HepG2 (cell line): ENCODE measurements around the gene DNASE1. TPM values are rescaled to one million over a fixed set of nuclear protein-coding genes. Genes with fewer than 3 reads are reported as not detected.

Experiments
- DNMT3B ChIP-seq: conservative IDR thresholded peaks from 2 replicates; pipeline ENCODE4 v1.6.1; 2016; ENCODE audit warnings: missing biosample characterization, control low read depth
- ELF4 ChIP-seq: sonication (generic); formaldehyde crosslinking; IDR thresholded peaks from 2 replicates; pipeline ENCODE4 v1.5.0; 2020; ENCODE audit warnings: missing genetic modification reagents, mild to moderate bottlenecking, moderate library complexity, borderline replicate concordance
- ETV5 ChIP-seq: IDR thresholded peaks from 2 replicates; pipeline ENCODE4 v1.6.1; 2018; ENCODE audit warnings: missing biosample characterization, missing genetic modification reagents, inconsistent platforms, borderline replicate concordance
- KDM5A ChIP-seq: fragments of 200-600 bp; sonication (generic); IDR thresholded peaks from 2 replicates; pipeline ENCODE4 v1.7.0; 2018; ENCODE audit warnings: antibody characterized with exemption, mild to moderate bottlenecking, low read length, borderline replicate concordance
- MIXL1 ChIP-seq: IDR thresholded peaks from 2 replicates; pipeline ENCODE4 v1.6.1; 2016
- MLLT10 ChIP-seq: sonication (generic); formaldehyde crosslinking; IDR thresholded peaks from 2 replicates; pipeline ENCODE4 v1.4.0; 2020; ENCODE audit warnings: missing genetic modification reagents
- PAXIP1 ChIP-seq: sonication (generic); formaldehyde crosslinking; conservative IDR thresholded peaks from 2 replicates; pipeline ENCODE4 v1.4.0; 2020; ENCODE audit warnings: mild to moderate bottlenecking, missing genetic modification reagents, moderate library complexity
- REL ChIP-seq: sonication (generic); formaldehyde crosslinking; conservative IDR thresholded peaks from 2 replicates; pipeline ENCODE4 v1.8.0; 2022; ENCODE audit warnings: mild to moderate bottlenecking, missing genetic modification reagents, moderate library complexity
- SIN3B ChIP-seq: fragments of 150-350 bp; IDR thresholded peaks from 2 replicates; pipeline ENCODE4 v1.6.1; 2014; ENCODE audit warnings: low read length
- SRF ChIP-seq: IDR thresholded peaks from 2 replicates; pipeline ENCODE4 v1.6.1; 2011; ENCODE audit warnings: mild to moderate bottlenecking, low read depth, low read length, moderate library complexity
- ZFP90 ChIP-seq: sonication (generic); formaldehyde crosslinking; IDR thresholded peaks from 2 replicates; pipeline ENCODE4 v1.8.0; 2022; ENCODE audit warnings: missing genetic modification reagents, mild to moderate bottlenecking, inconsistent platforms, borderline replicate concordance
- ZFX ChIP-seq: sonication (generic); formaldehyde crosslinking; IDR thresholded peaks from 2 replicates; pipeline ENCODE4 v1.4.0; 2020; ENCODE audit warnings: mild to moderate bottlenecking, low read depth, missing genetic modification reagents, moderate library complexity
- ZNF30 ChIP-seq: sonication (generic); formaldehyde crosslinking; IDR thresholded peaks from 2 replicates; pipeline ENCODE4 v1.5.0; 2020; ENCODE audit warnings: mild to moderate bottlenecking, missing genetic modification reagents
- ZNF33A ChIP-seq: sonication (generic); formaldehyde crosslinking; IDR thresholded peaks from 2 replicates; pipeline ENCODE4 v1.5.1; 2020; ENCODE audit warnings: missing genetic modification reagents, mild to moderate bottlenecking, moderate library complexity, borderline replicate concordance
- ZNF816 ChIP-seq: sonication (generic); formaldehyde crosslinking; IDR thresholded peaks from 2 replicates; pipeline ENCODE4 v1.8.0; 2022; ENCODE audit warnings: missing genetic modification reagents, mild to moderate bottlenecking, borderline replicate concordance
- ZNF878 ChIP-seq: sonication (generic); formaldehyde crosslinking; IDR thresholded peaks from 2 replicates; pipeline ENCODE4 v1.8.1; 2023; ENCODE audit warnings: mild to moderate bottlenecking, missing genetic modification reagents, moderate library complexity
- polyA plus RNA-seq, 8 experiments: library from polyadenylated mRNA; depleted of rRNA in 3 of 8; stranded (reverse) in 7 of 8; unstranded in 1 of 8; fragments of >200 nt; fragmentation: Illumina TruSeq in 4 of 8; extraction: Trizol in 4 of 8; gene quantifications; 2 replicates each; pipeline versions ENCODE4 v1.2.1 to v1.2.3, GENCODE V29; 2011 to 2016; ENCODE audit warnings: low read depth in 4 of 8, missing spikeins in 1 of 8, mixed read lengths in 1 of 8; ENCODE audit not compliant: insufficient read depth in 1 of 8
- total RNA-seq, 5 experiments: library from RNA; depleted of rRNA; stranded (reverse); fragments of >200 nt; fragmentation: Illumina TruSeq; extraction: Trizol; gene quantifications; 2 replicates each; pipeline ENCODE4 v1.2.3, GENCODE V29; 2016; ENCODE audit warnings: low read depth in 1 of 5
- TF ChIP-seq, protein P1 (sequence below): sonication (generic); formaldehyde crosslinking; IDR thresholded peaks from 2 replicates; pipeline ENCODE4 v1.5.0; 2020; ENCODE audit warnings: mild to moderate bottlenecking, missing genetic modification reagents, borderline replicate concordance
- TF ChIP-seq, protein P2 (sequence below): IDR thresholded peaks from 2 replicates; pipeline ENCODE4 v1.6.1; 2012; ENCODE audit warnings: inconsistent platforms
- TF ChIP-seq, protein P3 (sequence below): sonication (generic); formaldehyde crosslinking; IDR thresholded peaks from 2 replicates; pipeline ENCODE4 v1.5.0; 2020; ENCODE audit warnings: mild to moderate bottlenecking, missing genetic modification reagents, borderline replicate concordance

Gene DNASE1
- total and polyA plus RNA-seq, 2 of the 13 experiments (the other 11 are each of a cell fraction or from before 2014, with no cell fraction given): 7.1 to 11.1 TPM

- TF ChIP-seq PAXIP1 (CRISPR knock-in tag): peak; percentile 70
- 0 out of 2 replicates have a peak, but pooled peaks have one; percentile 26 for TF ChIP-seq ELF4 (CRISPR knock-in tag)
- TF ChIP-seq, protein P1, sequence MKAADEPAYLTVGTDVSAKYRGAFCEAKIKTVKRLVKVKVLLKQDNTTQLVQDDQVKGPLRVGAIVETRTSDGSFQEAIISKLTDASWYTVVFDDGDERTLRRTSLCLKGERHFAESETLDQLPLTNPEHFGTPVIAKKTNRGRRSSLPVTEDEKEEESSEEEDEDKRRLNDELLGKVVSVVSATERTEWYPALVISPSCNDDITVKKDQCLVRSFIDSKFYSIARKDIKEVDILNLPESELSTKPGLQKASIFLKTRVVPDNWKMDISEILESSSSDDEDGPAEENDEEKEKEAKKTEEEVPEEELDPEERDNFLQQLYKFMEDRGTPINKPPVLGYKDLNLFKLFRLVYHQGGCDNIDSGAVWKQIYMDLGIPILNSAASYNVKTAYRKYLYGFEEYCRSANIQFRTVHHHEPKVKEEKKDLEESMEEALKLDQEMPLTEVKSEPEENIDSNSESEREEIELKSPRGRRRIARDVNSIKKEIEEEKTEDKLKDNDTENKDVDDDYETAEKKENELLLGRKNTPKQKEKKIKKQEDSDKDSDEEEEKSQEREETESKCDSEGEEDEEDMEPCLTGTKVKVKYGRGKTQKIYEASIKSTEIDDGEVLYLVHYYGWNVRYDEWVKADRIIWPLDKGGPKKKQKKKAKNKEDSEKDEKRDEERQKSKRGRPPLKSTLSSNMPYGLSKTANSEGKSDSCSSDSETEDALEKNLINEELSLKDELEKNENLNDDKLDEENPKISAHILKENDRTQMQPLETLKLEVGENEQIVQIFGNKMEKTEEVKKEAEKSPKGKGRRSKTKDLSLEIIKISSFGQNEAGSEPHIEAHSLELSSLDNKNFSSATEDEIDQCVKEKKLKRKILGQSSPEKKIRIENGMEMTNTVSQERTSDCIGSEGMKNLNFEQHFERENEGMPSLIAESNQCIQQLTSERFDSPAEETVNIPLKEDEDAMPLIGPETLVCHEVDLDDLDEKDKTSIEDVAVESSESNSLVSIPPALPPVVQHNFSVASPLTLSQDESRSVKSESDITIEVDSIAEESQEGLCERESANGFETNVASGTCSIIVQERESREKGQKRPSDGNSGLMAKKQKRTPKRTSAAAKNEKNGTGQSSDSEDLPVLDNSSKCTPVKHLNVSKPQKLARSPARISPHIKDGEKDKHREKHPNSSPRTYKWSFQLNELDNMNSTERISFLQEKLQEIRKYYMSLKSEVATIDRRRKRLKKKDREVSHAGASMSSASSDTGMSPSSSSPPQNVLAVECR (CRISPR knock-in tag): no peak; the same call in 1 of the 2 replicates
- TF ChIP-seq, protein P2, sequence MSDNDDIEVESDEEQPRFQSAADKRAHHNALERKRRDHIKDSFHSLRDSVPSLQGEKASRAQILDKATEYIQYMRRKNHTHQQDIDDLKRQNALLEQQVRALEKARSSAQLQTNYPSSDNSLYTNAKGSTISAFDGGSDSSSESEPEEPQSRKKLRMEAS: peak; percentile 55
- TF ChIP-seq SRF: no peak
- TF ChIP-seq, protein P3, sequence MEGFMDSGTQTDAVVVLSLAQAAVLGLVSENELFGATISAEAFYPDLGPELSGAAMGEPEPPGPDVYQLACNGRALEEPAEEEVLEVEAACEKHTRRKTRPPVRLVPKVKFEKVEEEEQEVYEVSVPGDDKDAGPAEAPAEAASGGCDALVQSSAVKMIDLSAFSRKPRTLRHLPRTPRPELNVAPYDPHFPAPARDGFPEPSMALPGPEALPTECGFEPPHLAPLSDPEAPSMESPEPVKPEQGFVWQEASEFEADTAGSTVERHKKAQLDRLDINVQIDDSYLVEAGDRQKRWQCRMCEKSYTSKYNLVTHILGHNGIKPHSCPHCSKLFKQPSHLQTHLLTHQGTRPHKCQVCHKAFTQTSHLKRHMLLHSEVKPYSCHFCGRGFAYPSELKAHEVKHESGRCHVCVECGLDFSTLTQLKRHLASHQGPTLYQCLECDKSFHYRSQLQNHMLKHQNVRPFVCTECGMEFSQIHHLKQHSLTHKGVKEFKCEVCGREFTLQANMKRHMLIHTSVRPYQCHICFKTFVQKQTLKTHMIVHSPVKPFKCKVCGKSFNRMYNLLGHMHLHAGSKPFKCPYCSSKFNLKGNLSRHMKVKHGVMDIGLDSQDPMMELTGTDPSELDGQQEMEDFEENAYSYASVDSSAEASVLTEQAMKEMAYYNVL: 0 out of 2 replicates have a peak, but pooled peaks have one; percentile 22
- TF ChIP-seq KDM5A: no peak
- peak; percentile 48; the same call in 1 of the 2 replicates for TF ChIP-seq ETV5
- TF ChIP-seq ZNF816 (CRISPR knock-in tag): no peak
- TF ChIP-seq ZNF30 (CRISPR knock-in tag): no peak
- no peak for TF ChIP-seq MLLT10 (CRISPR knock-in tag)
- no peak for TF ChIP-seq SIN3B
- no peak for TF ChIP-seq ZFP90 (CRISPR knock-in tag)
- TF ChIP-seq ZFX (CRISPR knock-in tag): peak; percentile 35; the same call in 1 of the 2 replicates
- TF ChIP-seq ZNF878 (CRISPR knock-in tag): no peak
- 0 out of 2 replicates have a peak, but pooled peaks have one; percentile 60 for TF ChIP-seq DNMT3B (CRISPR knock-in tag)
- no peak for TF ChIP-seq MIXL1 (CRISPR knock-in tag)
- no peak for TF ChIP-seq REL (CRISPR knock-in tag)
- no peak for TF ChIP-seq ZNF33A
These were observed 17.0 kb upstream of the DNASE1 start (continued) for GRCh38 chr16:3637371-3637923.
